H7 (cell line): ENCODE results near the gene RAPGEF4. TPM values are rescaled to one million over a fixed set of nuclear protein-coding genes. Genes with fewer than 3 reads are reported as not detected.
"Not testable (repeated sequence)": the region's sequence is repeated elsewhere in the genome, so short reads cannot be mapped to it uniquely, and the experiment has no call there.

Experiments used
- DNase-seq: peaks from one replicate; pipeline ENCODE4 v3.0.0; 2012
- H3K27me3 ChIP-seq: 2 replicates; pipeline ENCODE4 v1.6.0; 2011; ENCODE audit warnings: mild to moderate bottlenecking, low read length; ENCODE audit not compliant: control insufficient read depth, insufficient read depth
- H3K36me3 ChIP-seq: replicated peaks from 2 replicates; pipeline ENCODE4 v1.5.1; 2011; ENCODE audit warnings: low read length; ENCODE audit not compliant: control insufficient read depth, insufficient read depth
- H3K4me3 ChIP-seq: 2 replicates; pipeline ENCODE4 v1.5.1; 2011; ENCODE audit warnings: low read depth, mild to moderate bottlenecking, control low read depth, low read length, moderate library complexity; ENCODE audit not compliant: insufficient read depth
- total RNA-seq: library from RNA; depleted of rRNA; stranded (reverse); fragments of >200 nt; shearing (Covaris generic); gene quantifications from 2 replicates; pipeline ENCODE4 v1.2.3, GENCODE V29; 2014

The RAPGEF4 gene
- total RNA-seq, 1 experiment from 2014 or later: 0.69 TPM

DNA sequence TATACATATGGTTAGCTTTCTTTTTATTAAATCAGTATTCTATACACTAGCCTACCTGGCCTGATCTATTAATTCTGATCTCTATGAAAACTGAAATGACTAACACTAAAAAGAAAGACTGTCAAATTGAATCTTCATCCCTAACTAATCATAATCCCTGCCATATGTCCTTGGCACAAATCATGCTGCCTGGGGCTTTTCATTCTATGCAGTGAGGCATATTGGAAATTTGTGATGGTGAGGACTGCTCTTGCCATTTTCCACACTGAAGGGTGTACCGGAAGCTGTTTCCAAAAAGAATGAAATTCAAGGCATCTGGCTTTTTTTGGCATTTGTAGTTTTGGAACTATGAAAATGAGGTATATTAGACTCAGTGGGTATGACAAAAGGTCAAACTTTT is 39.7 kb downstream of the RAPGEF4 start:
- DNase-seq: no peak
- Histone ChIP-seq H3K36me3 (no peaks in the 10 kb centered on the region), H3K4me3 (no peak overlapping the region), H3K27me3 (no peaks in the 10 kb centered on the region)

DNA sequence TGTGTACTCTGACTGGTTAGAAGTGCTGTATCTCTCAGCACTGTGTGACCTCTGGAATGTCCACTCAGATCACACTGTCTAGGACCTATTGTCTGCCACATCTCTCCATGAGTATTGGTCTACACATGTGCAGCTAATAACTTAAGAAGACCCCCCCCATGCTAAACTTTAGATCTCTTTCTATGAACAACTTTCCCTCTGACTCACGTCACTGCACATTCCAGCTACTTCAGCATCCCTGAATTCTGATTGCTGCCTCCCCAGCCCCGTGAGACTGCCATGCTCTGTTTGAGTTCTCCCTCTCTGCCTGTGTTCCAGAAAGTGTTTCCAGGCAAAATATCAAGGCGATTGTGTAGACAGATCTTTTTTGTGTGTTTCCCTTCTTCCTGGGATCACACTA is 41.8 kb downstream of the RAPGEF4 start:
- Histone ChIP-seq H3K36me3 (no peaks in the 10 kb centered on the region), H3K27me3 (no peaks in the 10 kb centered on the region), H3K4me3 (no peak overlapping the region)
- DNase-seq: no peak

DNA sequence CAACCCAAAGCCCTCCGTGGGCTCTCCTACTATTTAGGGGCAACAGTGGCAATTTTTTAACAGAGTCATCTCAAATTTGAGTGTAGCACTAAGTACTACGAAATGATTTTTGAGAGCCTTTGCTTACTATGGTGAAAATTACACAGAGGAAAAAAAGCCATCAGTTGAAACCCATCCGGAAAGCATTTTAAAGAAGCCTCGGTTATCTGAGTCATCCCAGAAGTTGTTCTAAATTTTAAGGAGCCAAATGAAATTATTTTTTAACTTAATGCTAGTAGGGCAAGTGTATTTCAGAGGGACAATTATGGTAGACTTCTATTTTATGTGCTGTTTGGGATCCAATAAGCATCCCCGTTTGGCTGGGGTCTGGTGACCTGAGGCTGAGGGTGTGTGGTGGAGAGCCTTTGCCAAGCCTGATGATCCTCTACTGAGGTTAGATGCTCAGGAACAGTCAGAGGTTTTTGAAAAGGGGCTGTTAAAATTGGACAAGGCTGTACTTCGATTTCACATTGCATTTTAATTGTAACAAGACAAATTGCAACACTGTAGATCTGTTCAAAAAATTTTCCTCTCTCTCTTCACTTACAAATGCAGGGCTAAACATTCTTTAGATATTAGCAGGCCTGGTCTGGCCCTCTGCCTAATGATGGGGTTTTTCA is 47.0 kb downstream of the RAPGEF4 start:
- Histone ChIP-seq H3K4me3 (no peak overlapping the region), H3K36me3 (no peaks in the 10 kb centered on the region), H3K27me3 (no peaks in the 10 kb centered on the region)
- no peak for DNase-seq

DNA sequence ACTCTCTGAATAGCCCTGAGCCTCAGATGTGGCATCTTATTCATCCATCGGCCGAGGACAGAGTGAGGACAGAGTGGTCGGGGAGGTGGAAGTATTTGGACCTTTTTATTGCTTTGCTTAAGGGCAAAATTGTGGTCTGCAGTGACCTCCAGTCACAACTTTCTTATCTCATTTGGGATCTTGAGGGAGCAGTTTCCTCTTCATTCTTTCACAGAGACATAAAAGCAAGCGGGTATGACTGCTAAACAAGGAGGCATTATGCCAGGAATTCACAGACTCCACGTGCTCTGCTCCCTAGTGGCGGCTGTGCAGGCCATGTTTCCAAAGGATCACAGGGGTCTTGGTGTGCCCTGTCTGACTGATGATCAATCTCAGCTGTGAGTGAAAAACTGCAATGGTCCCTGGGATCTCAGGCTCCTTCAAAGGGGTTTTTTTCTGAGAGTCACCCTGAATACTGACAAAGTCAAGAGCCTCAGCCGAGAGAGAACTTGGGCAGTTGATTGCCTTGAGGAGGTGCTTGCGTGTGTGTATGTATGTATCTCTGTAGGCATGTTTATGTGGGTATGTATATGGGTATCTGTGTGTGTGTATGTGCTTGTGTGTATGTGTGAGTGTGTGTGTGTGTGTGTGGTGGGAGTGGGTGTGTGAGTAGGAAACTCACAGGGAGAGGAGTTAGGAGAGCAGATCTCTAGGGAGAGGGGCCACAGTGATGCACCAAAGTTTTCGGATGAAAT is 47.7 kb downstream of the RAPGEF4 start:
- Histone ChIP-seq H3K4me3 (no peak overlapping the region), H3K36me3 (no peaks in the 10 kb centered on the region), H3K27me3 (no peaks in the 10 kb centered on the region)
- peak; percentile 8 for DNase-seq

DNA sequence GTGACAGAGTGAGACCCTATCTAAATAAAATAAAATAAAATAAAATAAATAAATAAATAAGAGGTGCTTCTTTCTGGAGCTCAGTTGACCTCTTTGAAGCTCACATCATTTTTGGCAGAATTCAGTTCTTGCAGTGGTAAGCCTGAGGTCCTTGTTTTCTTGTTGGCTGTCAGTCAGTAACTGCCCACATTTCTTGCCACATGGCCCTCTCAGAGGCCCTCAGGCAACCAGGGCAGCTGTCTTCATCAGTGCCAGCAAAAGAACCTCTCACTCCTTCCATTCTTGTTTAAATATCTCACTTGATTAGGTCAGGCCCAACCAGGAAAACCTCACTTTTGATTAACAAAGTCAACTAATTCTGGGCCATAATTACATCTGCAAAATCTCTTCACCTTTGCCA is 53.2 kb downstream of the RAPGEF4 start:
- Histone ChIP-seq H3K27me3 (no peaks in the 10 kb centered on the region), H3K4me3 (no peak overlapping the region), H3K36me3 (no peaks in the 10 kb centered on the region)
- no peak for DNase-seq

DNA sequence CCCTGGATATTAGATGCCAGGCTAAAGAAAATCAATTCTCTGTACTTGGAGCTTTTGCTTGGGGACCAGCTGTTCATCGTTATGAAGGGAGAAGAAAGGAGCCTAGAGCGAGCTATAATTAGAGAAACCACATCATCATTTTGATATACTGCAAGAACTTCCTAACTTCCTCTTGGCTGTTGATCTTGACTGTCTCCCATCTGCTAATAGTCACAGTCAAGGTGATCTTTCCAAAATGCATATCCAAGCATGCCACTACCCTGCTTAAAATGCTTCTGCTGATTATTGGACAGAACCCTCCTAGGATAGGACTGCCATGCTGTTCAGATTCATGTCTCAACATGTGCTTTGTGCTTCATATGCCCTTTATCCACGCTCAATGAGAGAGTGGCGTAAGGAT is 54.8 kb downstream of the RAPGEF4 start:
- Histone ChIP-seq H3K36me3 (no peaks in the 10 kb centered on the region), H3K4me3 (no peak overlapping the region)

DNA sequence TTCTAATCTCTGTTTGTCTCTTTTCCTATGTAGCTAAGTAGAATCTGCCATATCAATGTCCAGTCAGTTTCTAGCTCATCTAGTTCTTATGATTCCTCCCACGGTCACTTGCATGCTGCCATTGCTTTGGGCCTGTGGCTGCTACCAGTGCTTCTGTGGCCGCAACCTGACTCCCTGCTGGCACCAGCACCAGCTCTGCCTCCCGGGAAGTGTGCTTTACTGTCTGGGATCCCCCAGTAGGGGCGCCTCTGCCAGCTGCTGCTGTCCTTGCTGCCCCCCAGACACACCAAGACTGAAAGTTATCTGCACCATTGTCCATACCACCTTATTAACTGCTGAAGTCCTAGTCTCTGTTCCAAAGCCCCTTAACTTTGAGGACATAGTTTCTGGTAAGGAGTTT is 56.3 kb downstream of the RAPGEF4 start:
- peak; percentile 12 for DNase-seq
- Histone ChIP-seq H3K36me3 (no peaks in the 10 kb centered on the region), H3K27me3 (no peaks in the 10 kb centered on the region), H3K4me3 (no peak overlapping the region)

More for the DNA sequence above, 54.8 kb downstream of the RAPGEF4 start:
- no peak for DNase-seq
- H3K27me3 ChIP-seq: no peaks in the 10 kb centered on the region

DNA sequence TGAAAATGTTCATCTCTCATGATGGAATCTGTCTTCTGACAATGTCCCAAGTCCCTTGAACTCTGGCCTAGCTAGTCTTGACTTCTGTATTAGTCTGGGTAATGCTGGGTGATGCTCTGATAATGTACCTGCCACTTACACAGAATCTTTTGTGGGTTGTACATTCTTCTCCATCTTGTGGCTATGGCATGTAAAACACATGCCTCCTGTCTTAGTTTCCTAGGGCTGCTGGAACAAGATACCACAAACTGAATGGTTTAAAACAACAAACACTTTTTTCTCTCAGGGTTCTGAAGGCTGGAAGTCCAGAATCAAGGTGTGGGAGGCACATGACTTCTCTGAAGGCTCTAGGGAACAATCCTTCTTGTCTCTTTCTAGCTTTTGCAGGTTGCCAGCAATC is 57.1 kb downstream of the RAPGEF4 start:
- Histone ChIP-seq H3K27me3 (no peaks in the 10 kb centered on the region), H3K4me3 (no peak overlapping the region), H3K36me3 (no peaks in the 10 kb centered on the region)
- no peak for DNase-seq

DNA sequence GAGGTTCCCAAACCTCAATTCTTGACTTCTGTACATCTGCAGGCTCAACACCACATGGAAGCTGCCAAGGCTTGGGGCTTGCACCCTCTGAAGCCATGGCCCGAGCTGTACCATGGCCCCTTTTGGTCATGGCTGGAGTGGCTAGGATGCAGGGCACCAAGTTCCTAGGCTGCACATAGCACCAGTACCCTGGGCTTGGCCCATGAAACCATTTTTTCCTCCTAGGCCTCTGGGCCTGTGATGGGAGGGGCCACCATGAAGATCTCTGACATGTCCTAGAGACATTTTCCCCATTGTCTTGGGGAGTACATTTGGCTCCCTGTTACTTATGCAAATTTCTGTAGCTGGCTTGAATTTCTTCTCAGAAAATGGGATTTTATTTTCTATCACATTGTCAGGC is 67.7 kb downstream of the RAPGEF4 start:
- not testable (repeated sequence) for H3K27me3 ChIP-seq, H3K4me3 ChIP-seq, DNase-seq, H3K36me3 ChIP-seq

DNA sequence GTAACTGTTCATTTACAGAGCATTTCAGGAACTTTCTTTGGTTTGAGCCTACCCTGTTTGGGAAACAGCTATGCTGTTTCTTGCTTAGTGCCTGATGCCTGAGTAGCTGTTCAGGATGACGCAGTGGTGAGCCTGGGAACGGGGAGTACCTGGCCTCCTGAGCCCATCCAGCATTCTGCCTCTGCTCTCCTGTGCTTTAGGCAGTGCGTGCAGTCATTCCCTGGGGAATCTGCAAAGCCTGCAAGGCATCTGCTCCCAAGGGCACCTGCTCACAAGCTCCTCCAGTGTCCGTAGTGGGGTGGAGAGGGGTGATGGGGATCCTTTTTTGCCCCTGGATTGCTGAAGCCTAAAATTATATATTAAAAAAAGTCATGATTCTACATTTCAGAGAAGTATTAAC is 68.8 kb downstream of the RAPGEF4 start:
- DNase-seq: no peak
- no peak overlapping the region for H3K4me3 ChIP-seq
- H3K36me3 ChIP-seq: no peaks in the 10 kb centered on the region
- H3K27me3 ChIP-seq: no peaks in the 10 kb centered on the region

DNA sequence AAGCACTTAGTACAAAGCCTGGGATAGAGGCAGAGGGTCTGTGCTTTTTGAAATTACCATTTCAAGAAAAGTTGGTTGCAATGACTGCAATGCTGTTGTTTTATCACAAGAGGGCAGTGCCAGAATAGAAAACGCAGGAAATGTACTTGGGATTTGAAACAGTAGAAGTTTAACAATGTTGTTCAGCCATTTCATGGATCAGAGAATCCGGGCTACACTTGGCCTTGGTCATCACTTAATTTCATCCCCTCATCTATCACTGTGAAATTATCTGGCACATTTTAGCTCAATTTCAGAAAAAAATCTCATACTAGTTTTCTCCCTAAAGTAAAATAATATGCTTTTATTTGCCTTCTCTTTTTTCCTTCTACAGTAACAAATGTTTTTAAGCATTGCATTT is 70.8 kb downstream of the RAPGEF4 start:
- Histone ChIP-seq H3K36me3 (no peaks in the 10 kb centered on the region), H3K27me3 (no peaks in the 10 kb centered on the region), H3K4me3 (no peak overlapping the region)
- DNase-seq: peak; percentile 37

DNA sequence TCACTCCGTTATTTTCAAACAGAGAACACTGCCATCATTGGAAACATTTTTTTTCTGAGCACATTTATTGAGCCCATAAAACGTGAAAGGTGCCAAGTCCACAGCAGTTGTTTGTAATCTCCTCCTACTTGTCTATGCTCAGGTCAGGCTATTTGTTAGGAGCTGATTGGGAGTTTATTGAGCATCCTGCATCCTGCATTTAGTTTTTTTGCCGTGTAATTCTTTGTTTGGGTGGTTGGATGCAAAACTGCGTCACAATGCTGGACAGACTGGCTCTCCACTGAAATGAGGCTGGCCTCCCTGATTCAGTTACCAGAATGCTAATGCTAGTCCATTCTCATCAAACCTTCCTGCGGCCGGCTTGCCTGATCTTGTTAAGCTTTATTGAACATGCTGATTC is 71.4 kb downstream of the RAPGEF4 start:
- Histone ChIP-seq H3K4me3 (no peak overlapping the region), H3K36me3 (no peaks in the 10 kb centered on the region), H3K27me3 (no peaks in the 10 kb centered on the region)
- no peak for DNase-seq

DNA sequence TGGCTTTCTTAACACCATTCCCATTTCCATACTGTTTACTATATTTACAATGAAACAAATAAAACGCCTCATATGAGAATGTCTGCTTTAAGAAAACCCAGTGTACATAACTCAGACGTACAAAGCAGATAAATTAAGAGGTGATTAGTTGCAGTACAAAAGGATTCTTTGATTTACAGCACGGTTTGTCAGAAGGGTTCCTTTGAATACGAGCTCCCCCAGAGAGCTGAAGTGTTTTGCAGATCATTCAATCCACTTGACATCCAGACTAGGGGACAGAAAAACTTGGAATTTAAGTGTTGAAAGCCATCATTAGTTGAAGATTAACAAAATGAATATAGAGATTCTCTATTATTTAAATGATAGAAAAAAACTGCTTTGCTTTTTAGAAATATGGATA is 72.5 kb downstream of the RAPGEF4 start:
- no peak for DNase-seq

DNA sequence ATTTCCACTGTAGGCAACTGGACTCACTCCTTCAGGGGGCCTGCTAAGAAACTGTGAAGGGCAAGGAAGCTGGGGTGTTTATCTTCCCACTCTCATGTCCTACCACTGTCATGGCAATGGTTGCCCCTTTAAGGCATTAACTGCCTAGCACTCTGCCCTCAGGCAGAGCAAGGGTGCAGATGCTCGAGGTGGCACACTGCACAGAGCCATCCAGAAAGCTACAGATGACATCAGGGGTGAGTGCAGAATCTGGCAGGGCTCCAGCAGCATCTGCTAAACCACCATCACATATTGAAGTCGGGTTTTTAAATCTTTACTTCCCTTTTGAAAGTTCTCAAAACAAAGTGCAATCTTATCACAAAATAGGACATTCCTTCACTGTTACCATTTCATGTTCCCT is 75.4 kb downstream of the RAPGEF4 start:
- H3K27me3 ChIP-seq: no peaks in the 10 kb centered on the region
- DNase-seq: no peak
- no peaks in the 10 kb centered on the region for H3K36me3 ChIP-seq
- H3K4me3 ChIP-seq: no peak overlapping the region

More for the DNA sequence above, 72.5 kb downstream of the RAPGEF4 start:
- Histone ChIP-seq H3K4me3 (no peak overlapping the region), H3K27me3 (no peaks in the 10 kb centered on the region), H3K36me3 (no peaks in the 10 kb centered on the region)

DNA sequence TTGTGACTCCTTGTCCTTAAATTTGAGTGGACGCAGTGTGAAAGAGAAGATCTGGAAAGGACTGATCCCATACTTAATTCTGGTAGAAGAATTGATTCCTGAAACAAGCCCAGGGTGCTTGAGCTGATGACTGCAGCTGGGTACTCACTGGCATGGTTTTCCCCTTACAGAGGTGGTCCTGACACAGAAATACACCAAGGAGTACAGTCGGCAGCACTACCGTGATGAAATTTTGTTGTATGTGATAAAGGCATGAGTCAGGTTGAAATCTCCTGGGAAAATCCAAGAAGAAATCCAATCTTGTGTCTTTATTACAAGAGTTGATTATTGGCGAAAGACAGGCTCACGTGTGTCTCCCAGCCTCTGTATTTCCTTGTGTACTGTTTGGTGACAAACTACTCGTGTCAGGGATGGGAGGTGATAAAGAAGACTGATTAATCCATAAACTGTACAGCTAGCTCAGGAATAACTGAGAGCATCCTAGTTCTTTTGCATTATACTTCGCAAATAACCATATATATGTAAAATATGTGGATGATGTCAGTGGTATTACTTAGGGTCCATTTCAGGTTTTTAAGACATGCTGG is 76.6 kb downstream of the RAPGEF4 start:
- DNase-seq: no peak
- no peak overlapping the region for H3K4me3 ChIP-seq

More for the DNA sequence above, 76.6 kb downstream of the RAPGEF4 start:
- H3K27me3 ChIP-seq: no peaks in the 10 kb centered on the region
- no peaks in the 10 kb centered on the region for H3K36me3 ChIP-seq
